G401.6 (cell line): ENCODE results near the gene FCSK.

Source experiments
- FAIRE-seq: peaks from 2 replicates; lab custom pipeline; 2012; peaks lifted over from hg19 to GRCh38; lab: Jason Lieb, UNC

The FCSK gene

DNA sequence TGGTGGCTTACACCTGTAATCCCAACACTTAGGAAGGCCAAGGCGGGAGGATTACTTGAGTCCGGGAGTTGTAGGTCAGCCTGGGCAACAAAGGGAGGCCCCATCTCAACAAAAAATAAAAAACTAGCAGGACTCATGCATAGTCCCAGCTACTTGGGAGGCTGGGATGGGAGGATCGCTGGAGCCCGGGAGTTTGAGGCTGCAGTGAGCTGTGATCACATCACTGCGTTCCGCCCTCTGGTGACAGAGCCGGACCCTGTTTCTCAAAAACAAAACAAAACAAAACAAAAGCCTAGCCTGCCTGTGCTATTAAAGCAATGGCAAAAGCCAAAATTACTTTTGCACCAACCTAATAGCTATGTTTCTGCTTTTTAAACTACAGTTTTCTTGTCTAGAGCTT lies 1.5 kb downstream of the FCSK start:
- no peak for FAIRE-seq

DNA sequence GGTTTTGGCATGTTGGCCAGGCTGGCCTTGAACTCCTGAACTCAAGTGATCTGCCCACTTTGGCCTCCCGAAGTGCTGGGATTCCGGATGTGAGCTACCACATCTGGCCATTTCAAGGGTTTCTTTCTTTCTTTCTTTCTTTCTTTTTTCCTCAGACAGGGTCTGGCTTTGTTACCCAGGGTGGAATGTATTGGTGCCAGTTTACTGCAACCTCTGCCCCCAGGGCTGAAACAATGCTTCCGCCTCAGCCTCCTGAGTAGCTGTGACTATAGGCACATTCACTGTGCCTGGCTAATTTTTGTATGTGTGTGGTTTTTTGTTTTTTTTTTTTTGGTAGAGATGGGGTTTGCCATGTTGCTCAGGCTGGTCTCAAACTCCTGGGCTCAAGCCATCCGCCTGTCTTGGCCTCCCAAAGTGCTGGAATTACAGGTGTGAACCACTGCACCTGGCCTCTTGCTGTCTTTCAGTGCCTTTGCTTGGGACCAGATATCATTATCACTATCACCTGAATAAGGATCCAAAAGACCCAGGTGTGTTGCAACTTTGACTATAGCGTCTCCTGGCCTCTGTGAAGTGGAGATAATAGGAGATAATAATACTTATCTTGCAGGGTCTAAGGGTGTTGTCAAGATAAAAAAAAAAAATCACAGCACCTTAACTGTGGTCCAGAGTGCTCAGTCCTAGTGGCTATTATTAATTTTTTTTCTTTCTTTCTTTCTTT lies 3.2 kb downstream of the FCSK start:
- FAIRE-seq, result no peak

DNA sequence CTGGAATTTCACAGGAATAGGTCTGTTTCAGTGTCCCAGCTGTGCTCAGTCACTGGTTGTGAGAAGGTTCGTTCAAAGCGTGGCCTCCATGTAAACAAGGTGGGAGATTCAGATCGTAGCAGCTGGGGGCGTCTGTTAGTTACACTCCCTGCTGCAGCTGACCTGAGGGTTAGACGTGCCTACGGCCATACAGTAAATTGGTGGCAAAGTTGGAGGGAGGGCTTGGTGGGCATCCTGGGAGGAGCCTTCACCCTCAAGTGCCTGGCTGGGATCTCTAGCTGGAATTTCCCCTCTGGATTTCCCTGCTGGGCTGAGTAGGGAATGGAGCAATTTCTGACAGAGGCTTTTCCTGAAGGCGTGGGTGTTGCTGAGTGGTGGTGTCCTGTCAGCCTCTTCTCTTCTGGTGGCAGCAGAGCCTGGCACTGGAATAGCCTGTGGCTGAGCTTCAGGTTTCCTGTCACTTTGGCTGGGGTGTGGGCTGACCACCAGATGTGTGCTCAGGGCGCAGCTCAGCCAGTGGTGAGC lies 6.4 kb downstream of the FCSK start:
- no peak for FAIRE-seq

DNA sequence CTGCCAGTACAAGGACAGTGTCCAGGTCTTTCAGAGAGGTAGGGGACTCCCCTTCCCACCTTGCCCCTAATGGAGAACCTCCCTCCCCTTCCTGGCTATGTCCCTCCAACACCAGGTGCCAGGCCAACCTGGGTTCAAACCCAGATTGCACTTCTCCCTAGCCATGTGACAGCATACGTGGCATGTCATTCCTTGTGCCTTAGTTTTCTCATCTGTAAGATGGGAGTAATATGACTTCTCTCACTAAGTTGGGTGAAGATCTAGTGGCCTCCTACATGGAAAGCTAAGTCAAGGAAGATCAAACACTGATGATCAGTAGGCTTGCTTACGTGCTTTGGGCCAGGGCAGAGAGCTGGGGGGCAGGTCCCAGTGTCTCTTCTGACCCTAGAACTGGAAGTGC lies 8.8 kb downstream of the FCSK start:
- no peak for FAIRE-seq

DNA sequence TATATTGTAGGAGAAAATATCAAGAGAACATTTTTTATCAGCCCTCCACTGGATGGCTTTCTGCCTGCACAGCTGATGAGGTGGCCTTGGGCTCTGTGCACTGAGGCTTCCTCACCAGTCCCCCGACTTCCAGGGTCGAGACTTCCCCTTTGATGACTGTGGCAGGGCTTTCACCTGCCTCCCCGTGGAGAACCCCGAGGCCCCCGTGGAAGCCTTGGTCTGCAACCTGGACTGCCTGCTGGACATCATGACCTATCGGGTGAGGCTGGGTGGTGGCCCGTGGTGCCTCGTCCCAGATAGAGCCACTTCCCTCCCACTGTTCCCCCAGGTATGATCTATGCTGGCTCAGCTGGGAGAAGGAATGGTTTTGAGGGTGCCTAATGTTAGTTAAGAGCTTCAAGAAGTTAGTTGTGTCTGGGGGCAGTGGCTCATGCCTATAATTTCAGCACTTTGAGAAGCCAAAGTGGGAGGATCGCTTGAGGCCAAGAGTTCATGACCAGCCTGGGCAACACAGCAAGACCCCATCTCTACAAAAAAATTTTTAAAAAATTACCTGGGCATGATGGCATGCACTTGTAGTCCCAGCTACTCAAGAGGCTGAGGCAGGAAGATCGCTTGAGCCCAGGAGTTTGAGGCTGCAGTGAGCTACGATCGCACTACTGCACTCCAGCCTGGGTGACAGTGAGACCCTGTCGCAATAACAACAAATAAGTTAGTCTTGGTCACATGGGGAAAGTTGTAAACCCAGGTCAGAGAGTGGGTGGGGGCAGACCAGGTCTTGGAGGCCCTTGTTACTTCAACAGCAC lies 11.8 kb downstream of the FCSK start:
- no peak for FAIRE-seq

DNA sequence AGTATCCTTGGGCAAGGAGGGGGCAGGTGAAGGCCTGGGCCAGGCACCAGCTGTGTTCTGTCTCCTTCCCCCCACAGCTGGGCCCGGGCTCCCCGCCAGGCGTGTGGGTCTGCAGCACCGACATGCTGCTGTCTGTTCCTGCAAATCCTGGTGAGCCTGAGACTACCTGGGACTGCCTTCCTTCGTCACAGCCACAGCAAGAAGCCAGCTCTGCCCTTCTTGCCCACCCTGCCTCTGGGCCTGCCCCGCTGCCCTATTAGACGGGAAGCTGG lies 12.3 kb downstream of the FCSK start:
- FAIRE-seq, result no peak

GRCh38 chr16:70467113-70467512 lies 12.7 kb downstream of the FCSK start:
- FAIRE-seq, result no peak

DNA sequence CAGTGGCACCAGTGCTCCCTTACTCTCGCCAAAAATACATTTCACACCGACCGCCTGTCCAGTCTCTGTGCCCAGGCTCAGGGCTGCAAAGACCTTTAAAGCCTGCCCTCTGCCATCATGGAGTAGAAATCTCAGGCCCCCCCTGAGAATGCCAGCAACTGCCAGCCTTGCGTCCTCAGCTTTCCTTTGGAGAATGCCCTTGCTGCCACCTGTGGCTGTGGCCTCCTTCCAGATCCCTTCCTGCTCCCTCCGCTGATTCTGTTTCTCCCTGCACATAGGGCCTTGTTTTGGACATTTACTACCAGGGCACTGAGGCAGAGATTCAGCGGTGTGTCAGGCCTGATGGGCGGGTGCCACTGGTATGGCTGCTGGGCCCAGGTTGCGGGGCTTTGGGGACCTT lies 13.2 kb downstream of the FCSK start:
- no peak for FAIRE-seq

DNA sequence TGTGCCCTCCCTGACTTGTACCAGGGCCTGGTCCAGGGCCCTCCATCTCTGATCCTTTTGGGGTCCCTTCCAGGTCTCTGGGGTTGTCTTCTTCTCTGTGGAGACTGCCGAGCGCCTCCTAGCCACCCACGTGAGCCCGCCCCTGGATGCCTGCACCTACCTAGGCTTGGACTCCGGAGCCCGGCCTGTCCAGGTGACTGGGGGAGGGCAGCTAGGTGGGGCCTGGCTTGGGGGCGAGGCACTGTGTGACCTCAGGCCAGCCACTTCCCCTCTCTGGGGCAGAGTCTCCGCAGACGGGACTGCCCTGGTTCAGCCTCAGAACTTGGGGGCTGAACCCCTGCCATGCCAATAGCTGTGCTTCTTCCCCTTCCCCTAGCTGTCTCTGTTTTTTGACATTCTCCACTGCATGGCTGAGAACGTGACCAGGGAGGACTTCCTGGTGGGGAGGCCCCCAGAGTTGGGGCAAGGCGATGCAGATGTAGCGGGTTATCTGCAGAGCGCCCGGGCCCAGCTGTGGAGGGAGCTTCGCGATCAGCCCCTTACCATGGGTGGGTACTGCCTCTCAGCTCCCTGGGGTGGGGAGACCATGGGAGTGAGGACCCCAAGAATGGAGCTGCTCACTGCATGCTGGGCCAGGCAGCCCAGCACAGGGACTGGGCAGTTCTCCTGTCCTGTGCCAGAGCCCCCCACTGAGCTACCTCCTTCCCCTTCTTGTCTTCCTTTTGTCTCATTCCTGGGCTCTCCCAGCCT lies 14.6 kb downstream of the FCSK start:
- FAIRE-seq, result no peak

GRCh38 chr16:70470141-70470926 lies 15.9 kb downstream of the FCSK start:
- no peak for FAIRE-seq

- no peak for FAIRE-seq
These were observed 16.5 kb downstream of the FCSK start for GRCh38 chr16:70470927-70471341.

- FAIRE-seq, result no peak
These were observed 18.5 kb downstream of the FCSK start for GRCh38 chr16:70472786-70473433.

DNA sequence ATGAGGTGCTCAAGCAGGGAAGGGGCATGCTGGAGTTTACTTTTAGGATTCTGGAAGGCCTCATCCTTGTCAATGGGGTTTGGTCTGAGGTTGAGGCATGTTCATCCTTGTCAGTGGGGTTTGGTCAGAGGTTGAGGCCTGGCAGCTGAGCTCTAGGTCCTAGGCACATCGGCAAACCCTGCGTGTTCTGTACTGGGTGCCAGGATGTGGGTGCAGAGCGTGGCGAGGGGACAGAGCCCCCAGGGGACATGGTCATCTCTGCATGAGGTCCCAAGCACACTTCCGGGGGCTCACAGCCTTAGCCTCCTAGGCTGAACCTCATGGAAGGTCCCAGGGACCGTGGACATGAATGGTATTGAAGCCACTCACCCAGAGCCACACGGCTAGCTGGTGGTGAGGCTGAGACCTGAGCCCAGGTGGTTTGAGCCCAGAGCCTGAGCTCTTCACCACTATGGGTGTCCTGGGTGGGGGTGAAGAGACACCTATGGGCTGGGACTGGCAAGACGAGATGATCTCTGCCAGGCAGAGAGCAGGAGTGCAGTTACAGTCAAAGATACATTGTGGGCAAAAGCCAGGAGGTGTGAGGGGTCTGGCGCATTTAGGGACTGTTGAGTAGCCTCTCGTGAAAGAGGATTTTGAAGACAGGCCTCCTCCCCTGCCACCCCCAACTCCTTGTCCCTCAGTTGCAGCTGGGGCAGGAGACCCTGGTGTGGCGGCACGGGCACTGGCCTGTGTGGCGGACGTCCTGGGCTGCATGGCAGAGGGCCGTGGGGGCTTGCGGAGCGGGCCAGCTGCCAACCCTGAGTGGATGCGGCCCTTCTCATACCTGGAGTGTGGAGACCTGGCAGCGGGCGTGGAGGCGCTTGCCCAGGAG lies 19.3 kb downstream of the FCSK start:
- FAIRE-seq, result no peak

DNA sequence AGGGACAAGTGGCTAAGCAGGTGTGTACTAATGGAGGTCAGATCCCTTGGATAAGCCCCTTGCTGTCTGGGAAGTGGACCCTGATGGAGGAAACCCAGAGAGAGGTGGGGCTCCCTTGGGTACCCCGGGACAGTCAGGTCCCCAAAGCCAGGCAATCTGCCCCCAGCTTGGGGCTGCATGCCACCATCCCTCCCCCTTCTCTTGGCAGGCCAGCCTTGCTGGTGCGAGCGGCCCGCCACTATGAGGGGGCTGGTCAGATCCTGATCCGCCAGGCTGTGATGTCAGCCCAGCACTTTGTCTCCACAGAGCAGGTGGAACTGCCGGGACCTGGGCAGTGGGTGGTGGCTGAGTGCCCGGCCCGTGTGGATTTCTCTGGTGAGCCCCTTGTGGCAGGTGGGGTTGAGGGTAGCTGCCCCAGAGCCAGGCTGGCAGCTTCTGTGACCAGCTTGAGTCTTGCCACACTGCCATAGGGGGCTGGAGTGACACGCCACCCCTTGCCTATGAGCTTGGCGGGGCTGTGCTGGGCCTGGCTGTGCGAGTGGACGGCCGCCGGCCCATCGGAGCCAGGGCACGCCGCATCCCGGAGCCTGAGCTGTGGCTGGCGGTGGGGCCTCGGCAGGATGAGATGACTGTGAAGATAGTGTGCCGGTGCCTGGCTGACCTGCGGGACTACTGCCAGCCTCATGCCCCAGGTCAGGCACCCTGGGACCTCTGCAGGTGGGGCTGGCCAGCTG lies 20.1 kb downstream of the FCSK start:
- no peak for FAIRE-seq

GRCh38 chr16:70475054-70475871 lies 20.9 kb downstream of the FCSK start:
- no peak for FAIRE-seq

- no peak for FAIRE-seq
These were observed 22.1 kb downstream of the FCSK start for GRCh38 chr16:70476272-70477020.

- no peak for FAIRE-seq
These were observed 23.8 kb downstream of the FCSK start for GRCh38 chr16:70478169-70478568.

GRCh38 chr16:70478912-70479341 lies 24.5 kb downstream of the FCSK start:
- FAIRE-seq, result no peak
